ENCODE results near the gene SARS1.
"Not testable (repeated sequence)": the region's sequence is repeated elsewhere in the genome, so short reads cannot be mapped to it uniquely, and the experiment has no call there.

Gene SARS1

GRCh38 chr1:109274533-109275476, 61.1 kb downstream of the SARS1 start:
- DNase-seq (ENCODE audit: low spot score) = no peak

- no peak for DNase-seq (ENCODE audit: low spot score)
Measured at GRCh38 chr1:109275706-109276345, 62.1 kb downstream of the SARS1 start.

- DNase-seq (ENCODE audit: low spot score) = peak; percentile 73
Measured at GRCh38 chr1:109277434-109278204, 63.9 kb downstream of the SARS1 start.

GRCh38 chr1:109279615-109280278, 66.0 kb downstream of the SARS1 start:
- DNase-seq (ENCODE audit: low spot score) = no peak

DNA sequence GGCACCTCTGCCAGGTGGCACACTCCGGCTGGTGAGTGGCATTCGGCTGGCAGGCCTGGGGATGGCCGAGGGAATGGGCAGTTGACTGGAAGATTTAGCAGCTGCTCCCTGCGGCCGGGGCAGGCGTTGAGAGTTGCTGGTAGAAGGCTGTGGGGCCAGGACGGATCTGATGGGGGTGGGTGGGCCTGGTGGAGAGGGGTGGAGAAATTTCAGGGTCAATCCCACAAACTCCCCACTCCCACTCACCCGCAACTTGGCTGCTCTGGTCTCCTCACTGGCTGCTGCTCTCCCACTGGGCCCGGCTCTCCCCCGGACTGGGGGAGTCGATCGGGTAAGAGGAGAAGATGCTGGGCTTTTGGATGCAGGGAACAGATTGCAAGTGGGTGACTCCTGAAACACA, 67.1 kb downstream of the SARS1 start:
- DNase-seq (ENCODE audit: low spot score) = no peak

GRCh38 chr1:109281680-109282496, 68.2 kb downstream of the SARS1 start:
- DNase-seq (ENCODE audit: low spot score) = no peak

GRCh38 chr1:109282497-109282951, 68.8 kb downstream of the SARS1 start:
- no peak for DNase-seq (ENCODE audit: low spot score)

GRCh38 chr1:109282952-109283747, 69.4 kb downstream of the SARS1 start, which contains the start of gene PSRC1:
PSRC1 (minus strand) TSS chr1:109283145.
- DNase-seq (ENCODE audit: low spot score) = peak; percentile 95

DNA sequence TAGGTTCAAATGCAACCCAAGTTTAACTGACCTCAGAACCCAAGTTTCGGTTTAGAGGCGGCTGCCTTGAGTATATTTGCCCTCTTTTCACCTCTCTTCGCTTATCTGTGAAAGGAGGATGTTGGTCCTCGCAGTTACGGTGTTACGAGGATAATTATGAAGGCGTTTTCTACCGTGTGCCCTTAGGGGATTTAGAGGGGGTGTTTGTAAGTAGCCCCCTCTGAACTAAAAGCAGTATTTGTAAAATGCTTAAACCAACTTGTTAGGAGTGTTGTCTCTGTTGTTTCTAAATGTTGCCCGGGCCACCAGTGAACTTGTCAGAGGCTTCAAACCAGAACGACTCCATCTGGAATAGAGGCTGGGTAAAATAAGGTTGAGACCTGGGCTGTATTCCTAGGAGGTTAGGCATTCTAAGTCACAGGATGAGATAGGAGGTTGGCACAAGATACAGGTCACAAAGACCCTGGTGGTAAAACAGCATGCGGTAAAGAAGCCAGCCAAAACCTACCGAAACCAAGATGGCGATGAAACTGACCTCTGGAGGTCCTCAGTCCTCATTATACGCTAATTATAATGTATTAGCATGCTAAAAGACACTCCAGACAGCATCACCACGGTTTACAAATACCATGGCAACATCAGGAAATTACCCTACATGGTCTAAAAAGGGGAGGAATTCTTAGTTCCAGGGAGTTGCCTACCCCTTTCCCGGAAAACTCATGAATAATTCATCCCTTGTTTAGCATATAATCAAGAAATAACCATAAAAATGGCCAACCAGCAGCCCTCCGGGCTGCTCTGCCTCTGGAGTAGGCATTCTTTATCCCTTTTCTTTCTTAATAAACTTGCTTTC, 70.3 kb downstream of the SARS1 start:
- no peak for DNase-seq (ENCODE audit: low spot score)

DNA sequence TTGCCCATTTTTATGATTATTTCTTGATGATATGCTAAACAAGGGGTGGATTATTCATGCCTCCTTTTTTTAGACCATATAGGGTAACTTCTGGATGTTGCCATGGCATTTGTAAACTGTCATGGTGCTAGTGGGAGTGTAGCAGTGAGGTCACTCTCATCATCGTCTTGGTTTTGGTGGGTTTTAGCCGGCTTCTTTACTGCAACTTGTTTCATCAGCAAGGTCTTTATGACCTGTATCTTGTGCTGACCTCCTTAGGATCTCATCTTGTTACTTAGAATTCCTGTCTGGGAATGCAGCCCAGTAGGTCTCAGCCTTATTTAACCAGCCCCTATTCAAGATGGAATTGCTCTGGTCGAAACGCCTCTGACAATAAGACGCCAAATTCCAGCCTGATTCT, 73.0 kb downstream of the SARS1 start:
- not testable (repeated sequence) for DNase-seq (ENCODE audit: low spot score)

All from SK-N-DZ (cell line).